Peyer's patch (tissue), 4 donors: ENCODE results near the gene CAMK2B. TPM values are rescaled to one million over a fixed set of nuclear protein-coding genes. Genes with fewer than 3 reads are reported as not detected.
A peak's percentile ranks its signal among the peaks of the same experiment; 100 is the strongest.

ENCODE experiments used
- DNase-seq, 3 donors: peaks; one replicate each; pipeline ENCODE4 v3.0.0-alpha.2; 2017 to 2019
- H3K27ac ChIP-seq, 4 donors: fragments of 200-600 bp; sonication (generic); one replicate each; pipeline ENCODE4 v1.5.1; 2016 to 2019
- H3K27me3 ChIP-seq, 2 donors: fragments of 200-600 bp; sonication (generic); one replicate each; pipeline ENCODE4 v1.5.1; 2019
- H3K36me3 ChIP-seq, 3 donors: fragments of 200-600 bp; sonication (generic); one replicate each; pipeline ENCODE4 v1.5.1; 2016 to 2019
- H3K4me1 ChIP-seq, 4 donors: fragments of 200-600 bp; sonication (generic); one replicate each; pipeline ENCODE4 v1.5.1; 2016 to 2019
- H3K4me3 ChIP-seq, 4 donors: fragments of 200-600 bp; sonication (generic); 1 replicate in 3 of 4; 2 replicates in 1 of 4; pipeline ENCODE4 v1.5.1; 2016 to 2019; ENCODE audit warnings: mild to moderate bottlenecking in 1 of 4
- H3K9me3 ChIP-seq, 4 donors: fragments of 200-600 bp; sonication (generic); one replicate each; pipeline ENCODE4 v1.5.1; 2016 to 2019; ENCODE audit warnings: mild to moderate bottlenecking in 1 of 4
- POLR2A ChIP-seq, 2 donors: fragments of 450-650 bp; IDR thresholded peaks; one replicate each; pipeline ENCODE4 v1.5.1; 2017; ENCODE audit warnings: antibody characterized with exemption in 2 of 2, mild to moderate bottlenecking in 2 of 2, moderate library complexity in 2 of 2
- total RNA-seq, 4 donors: library from RNA; depleted of rRNA; stranded (reverse); fragments of >200 nt; gene quantifications; one replicate each; pipeline ENCODE4 v1.1.0, GENCODE V29; 2016
- TF ChIP-seq, protein P1 (sequence below), 6 experiments: fragments of 450-650 bp in 4 of 6; fragments of 200-600 bp in 2 of 6; sonication (generic) in 1 of 6; IDR thresholded peaks; one replicate each; pipeline ENCODE4 v1.5.1; 2017 to 2019; ENCODE audit warnings: antibody characterized with exemption in 6 of 6, mild to moderate bottlenecking in 3 of 6, moderate library complexity in 1 of 6

The CAMK2B gene
- total RNA-seq, 4 donors from 2014 or later, result 0.67 to 3.9 (median 2.2) TPM

DNA sequence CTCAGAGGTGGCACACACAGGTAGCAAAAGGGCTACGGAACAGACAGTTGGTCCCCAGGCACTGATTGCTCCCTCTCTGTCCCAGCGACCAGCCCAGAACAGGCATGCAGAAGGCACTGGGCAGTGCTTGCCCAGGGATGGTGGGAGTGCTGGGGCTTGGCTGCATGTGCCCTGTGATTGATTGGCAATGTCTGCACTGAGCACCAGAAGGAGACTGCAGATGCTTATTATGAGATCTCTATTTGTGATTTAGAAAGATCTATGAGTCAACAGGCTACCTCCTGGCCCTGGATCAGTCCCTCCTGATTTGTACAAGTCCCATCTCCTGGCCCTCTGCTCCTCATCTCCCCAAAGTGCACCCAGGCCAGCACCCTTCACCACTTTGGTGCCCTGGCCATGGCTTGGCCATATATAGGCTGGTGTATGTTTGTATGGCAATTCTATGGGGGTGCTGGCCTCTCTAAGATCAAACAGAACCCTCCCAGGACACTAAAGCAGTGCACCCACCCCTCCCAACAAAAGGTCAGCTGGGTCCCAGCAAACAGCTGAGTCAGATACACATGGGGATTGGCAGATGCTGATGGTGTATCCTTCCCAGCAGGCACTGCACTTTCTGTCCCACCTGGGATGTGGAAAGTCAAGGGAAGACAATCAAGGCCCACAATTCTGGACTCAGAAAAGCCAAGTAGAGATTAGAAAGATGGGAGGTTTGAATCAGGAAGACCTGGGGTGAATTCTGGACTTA, 30.9 kb downstream of the CAMK2B start:
- Histone ChIP-seq H3K27me3 (no peaks in the 10 kb centered on the region), H3K4me1 (no peaks in the 10 kb centered on the region), H3K4me3 (no peak overlapping the region), H3K27ac (no peak overlapping the region), H3K9me3 (no peaks in the 10 kb centered on the region), H3K36me3 (no peaks in the 10 kb centered on the region)
- TF ChIP-seq, protein P1, sequence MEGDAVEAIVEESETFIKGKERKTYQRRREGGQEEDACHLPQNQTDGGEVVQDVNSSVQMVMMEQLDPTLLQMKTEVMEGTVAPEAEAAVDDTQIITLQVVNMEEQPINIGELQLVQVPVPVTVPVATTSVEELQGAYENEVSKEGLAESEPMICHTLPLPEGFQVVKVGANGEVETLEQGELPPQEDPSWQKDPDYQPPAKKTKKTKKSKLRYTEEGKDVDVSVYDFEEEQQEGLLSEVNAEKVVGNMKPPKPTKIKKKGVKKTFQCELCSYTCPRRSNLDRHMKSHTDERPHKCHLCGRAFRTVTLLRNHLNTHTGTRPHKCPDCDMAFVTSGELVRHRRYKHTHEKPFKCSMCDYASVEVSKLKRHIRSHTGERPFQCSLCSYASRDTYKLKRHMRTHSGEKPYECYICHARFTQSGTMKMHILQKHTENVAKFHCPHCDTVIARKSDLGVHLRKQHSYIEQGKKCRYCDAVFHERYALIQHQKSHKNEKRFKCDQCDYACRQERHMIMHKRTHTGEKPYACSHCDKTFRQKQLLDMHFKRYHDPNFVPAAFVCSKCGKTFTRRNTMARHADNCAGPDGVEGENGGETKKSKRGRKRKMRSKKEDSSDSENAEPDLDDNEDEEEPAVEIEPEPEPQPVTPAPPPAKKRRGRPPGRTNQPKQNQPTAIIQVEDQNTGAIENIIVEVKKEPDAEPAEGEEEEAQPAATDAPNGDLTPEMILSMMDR (IDR thresholded peaks at IDR 0.05), result no peak
- no peak for TF ChIP-seq POLR2A (IDR thresholded peaks at IDR 0.05)
- no peak for DNase-seq

DNA sequence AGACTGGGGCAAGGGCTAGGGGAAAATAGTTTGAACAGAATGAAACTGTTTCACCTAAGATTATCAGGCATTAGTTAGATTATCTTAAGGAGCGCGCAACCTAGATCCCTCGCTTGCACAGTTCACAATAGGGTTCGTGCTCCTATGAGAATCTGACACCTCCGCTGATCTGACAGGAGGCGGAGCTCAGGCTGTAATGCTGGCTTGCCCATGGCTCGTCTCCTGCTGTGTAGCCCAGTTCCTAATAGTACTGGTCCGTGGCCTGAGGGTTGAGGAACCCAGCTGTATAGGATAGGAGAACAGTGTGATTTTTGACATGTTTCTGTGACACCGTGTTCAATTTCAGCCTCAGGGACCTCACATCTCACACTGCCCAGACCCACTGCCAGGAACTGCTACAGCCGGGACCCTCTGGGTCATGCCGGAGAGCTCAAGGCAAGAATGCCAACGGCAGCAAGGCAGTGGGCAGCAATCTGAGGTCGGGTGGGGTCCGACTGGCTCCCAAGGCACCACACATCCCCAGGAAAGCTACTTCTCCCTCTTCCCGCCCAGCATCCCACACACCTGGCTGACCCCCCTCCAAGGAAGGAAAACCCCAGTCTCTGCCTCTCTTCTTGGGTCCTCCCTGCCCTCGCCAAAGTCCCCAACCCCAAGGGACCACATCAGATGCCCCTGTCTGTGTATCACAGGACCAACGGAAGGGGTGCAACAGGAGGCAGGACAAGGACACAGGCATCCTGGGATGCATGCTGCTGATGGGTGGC, 31.7 kb downstream of the CAMK2B start:
- no peaks in the 10 kb centered on the region for H3K4me1 ChIP-seq
- H3K4me3 ChIP-seq, result no peak overlapping the region
- no peak for TF ChIP-seq POLR2A (IDR thresholded peaks at IDR 0.05)
- TF ChIP-seq, protein P1 (IDR thresholded peaks at IDR 0.05), result no peak
- H3K27me3 ChIP-seq, result no peaks in the 10 kb centered on the region
- H3K27ac ChIP-seq, result no peak overlapping the region
- no peaks in the 10 kb centered on the region for H3K36me3 ChIP-seq
- H3K9me3 ChIP-seq, result no peaks in the 10 kb centered on the region
- peak in 2 of 3 donors; percentile 9 to 24 for DNase-seq

DNA sequence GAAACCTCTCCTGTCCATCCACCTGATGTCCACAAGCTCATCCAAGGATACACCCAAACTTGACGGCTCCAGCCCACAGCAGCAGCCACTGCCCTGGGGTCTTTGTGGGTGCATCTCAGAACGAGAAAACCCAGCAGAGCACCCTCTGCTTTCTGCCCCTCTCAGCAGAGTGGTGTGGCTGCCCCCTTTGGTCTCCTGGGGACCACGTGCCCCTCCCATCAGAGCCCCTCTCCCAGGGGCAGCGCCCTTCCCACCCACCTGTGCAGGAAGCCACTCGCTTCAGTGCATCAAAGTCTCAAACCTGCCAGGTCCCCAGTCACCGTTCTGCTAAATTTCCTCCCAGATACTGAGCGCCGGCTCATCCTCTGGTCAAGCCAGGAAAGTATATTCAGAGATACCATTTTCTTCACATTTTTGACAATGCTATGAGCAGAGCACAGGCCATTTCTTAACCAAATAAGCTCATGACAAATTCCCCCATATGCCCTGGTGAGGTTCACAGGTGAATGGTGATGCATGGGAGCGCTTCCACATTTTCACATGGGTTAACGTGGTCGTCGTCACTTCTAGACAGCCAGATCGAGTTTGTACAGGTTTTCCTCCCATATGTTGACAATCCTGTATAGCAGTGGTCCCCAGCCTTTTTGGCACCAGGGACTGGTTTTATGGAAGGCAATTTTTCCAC, 32.4 kb downstream of the CAMK2B start:
- TF ChIP-seq, protein P1 (IDR thresholded peaks at IDR 0.05), result no peak
- no peak for TF ChIP-seq POLR2A (IDR thresholded peaks at IDR 0.05)
- H3K4me1 ChIP-seq, result no peaks in the 10 kb centered on the region
- H3K27me3 ChIP-seq, result no peaks in the 10 kb centered on the region
- no peaks in the 10 kb centered on the region for H3K9me3 ChIP-seq
- no peak overlapping the region for H3K4me3 ChIP-seq
- no peak overlapping the region for H3K27ac ChIP-seq
- no peaks in the 10 kb centered on the region for H3K36me3 ChIP-seq
- peak in 1 of 3 donors; percentile 14 for DNase-seq

DNA sequence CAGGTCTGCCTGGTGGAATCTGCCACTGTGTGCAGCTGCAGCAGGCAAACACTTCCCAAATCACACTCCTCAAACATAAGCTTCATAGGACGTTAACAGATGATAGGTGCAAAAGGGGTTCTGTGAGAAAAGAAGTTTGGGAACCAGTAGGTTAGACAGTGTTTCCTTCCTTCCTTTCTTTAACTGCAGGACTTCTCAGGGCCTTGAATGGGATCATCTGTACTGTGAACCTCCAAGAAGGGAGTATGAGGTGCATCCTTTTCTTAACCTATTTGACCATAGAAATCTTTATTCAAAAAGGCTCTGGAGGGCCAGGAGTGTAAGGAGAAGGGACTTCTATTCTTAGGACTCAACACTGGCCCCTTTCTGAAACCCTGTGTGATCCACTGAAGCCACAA, 33.0 kb downstream of the CAMK2B start:
- Histone ChIP-seq H3K4me1 (no peaks in the 10 kb centered on the region), H3K36me3 (no peaks in the 10 kb centered on the region), H3K27me3 (no peaks in the 10 kb centered on the region), H3K4me3 (no peak overlapping the region), H3K27ac (no peak overlapping the region), H3K9me3 (no peaks in the 10 kb centered on the region)
- DNase-seq, result no peak
- no peak for TF ChIP-seq POLR2A (IDR thresholded peaks at IDR 0.05)
- TF ChIP-seq, protein P1 (IDR thresholded peaks at IDR 0.05), result no peak

DNA sequence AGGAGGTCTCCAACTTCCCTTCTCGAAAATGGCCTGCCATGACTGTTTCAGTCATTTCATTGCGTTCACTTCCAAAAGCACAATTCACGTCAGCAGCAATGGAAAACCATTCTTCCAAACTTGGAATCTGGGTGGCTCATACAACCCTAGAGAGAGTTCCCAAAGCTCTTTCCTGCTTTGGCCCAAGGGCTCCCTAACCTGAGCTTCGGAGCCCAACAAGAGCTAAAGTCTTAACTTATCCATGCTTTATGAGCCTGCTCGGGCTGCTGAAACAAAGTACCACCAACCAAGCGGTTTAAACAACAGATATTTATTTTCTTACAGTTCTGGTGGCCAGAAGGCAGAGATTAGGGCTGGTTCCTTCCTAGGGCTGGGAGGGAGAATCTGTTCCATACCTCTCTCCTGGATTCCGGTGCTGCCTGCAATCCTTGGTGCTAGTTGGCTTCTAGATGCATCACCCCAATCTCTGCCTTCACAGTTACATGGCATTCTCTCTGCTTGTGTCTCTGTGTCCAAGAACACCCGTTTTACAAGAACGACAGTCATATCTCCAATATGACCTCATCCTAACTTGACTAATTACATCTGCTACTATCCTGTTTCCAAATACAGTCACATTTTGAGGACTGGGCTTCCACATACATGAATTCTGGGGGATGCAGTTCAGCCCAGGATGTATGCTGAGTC, 33.5 kb downstream of the CAMK2B start:
- no peaks in the 10 kb centered on the region for H3K9me3 ChIP-seq
- peak in 1 of 3 donors; percentile 7 for DNase-seq
- H3K27me3 ChIP-seq, result no peaks in the 10 kb centered on the region
- TF ChIP-seq, protein P1 (IDR thresholded peaks at IDR 0.05), result no peak
- TF ChIP-seq POLR2A (IDR thresholded peaks at IDR 0.05), result no peak
- no peak overlapping the region for H3K27ac ChIP-seq
- no peaks in the 10 kb centered on the region for H3K4me1 ChIP-seq
- H3K36me3 ChIP-seq, result no peaks in the 10 kb centered on the region
- H3K4me3 ChIP-seq, result no peak overlapping the region
